C4-2B (cell line): ENCODE data around the gene GSTM4.

Experiments used
- CTCF ChIP-seq: fragments of 450-650 bp; conservative IDR thresholded peaks from 2 replicates; pipeline ENCODE4 v1.5.1; 2017; ENCODE audit warnings: mild to moderate bottlenecking
- ZFX ChIP-seq: fragments of 450-650 bp; IDR thresholded peaks from 2 replicates; pipeline ENCODE4 v1.6.1; 2017

- TF ChIP-seq CTCF (no peak), ZFX (no peak)
Measured at GRCh38 chr1:109667452-109668122, 11.7 kb downstream of the GSTM4 start, which contains the start of gene GSTM2.
